ENCODE results near the gene SGTA.

- TF ChIP-seq CTCF (conservative IDR thresholded peaks at IDR 0.05; ENCODE audit: low read depth in 2 of 2) = no peak
- no peak for TF ChIP-seq JUNB (IDR thresholded peaks at IDR 0.05; ENCODE audit: unreplicated experiment)
- TF ChIP-seq POLR2AphosphoS5 (IDR thresholded peaks at IDR 0.05; ENCODE audit: low read depth) = no peak
These were observed 68.4 kb downstream of the SGTA start for GRCh38 chr19:2714531-2715269.
